ENCODE data around the gene ARHGAP8. TPM values are rescaled to one million over a fixed set of nuclear protein-coding genes. Genes with fewer than 3 reads are reported as not detected.

Gene ARHGAP8
- total and polyA plus RNA-seq, 2 experiments from 2014 or later, result 62.8 to 64.9 TPM

DNA sequence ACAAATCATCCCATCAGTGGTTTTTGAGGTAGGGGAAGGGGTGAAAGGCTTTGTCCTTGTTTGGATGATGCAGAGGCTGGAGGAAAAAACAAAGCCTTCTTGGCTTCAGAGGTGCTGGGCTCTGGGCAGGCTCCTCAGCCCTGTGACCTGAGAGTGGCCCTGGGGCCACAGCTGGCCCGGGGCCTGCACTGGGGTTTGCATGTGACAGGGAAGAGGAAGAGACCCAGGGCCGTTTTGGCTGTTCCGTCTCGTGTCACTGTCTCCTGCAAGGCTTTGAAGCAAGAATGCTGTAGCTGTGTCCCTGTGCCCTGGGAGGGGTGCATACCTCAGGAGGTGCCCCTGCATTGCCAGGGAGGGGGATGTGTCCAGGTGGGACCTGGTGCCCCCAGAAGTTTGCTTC is 12.6 kb downstream of the ARHGAP8 start (continued):
- TF ChIP-seq ZNF331 (CRISPR knock-in tag; IDR thresholded peaks at IDR 0.05; ENCODE audit: low read depth), result no peak

DNA sequence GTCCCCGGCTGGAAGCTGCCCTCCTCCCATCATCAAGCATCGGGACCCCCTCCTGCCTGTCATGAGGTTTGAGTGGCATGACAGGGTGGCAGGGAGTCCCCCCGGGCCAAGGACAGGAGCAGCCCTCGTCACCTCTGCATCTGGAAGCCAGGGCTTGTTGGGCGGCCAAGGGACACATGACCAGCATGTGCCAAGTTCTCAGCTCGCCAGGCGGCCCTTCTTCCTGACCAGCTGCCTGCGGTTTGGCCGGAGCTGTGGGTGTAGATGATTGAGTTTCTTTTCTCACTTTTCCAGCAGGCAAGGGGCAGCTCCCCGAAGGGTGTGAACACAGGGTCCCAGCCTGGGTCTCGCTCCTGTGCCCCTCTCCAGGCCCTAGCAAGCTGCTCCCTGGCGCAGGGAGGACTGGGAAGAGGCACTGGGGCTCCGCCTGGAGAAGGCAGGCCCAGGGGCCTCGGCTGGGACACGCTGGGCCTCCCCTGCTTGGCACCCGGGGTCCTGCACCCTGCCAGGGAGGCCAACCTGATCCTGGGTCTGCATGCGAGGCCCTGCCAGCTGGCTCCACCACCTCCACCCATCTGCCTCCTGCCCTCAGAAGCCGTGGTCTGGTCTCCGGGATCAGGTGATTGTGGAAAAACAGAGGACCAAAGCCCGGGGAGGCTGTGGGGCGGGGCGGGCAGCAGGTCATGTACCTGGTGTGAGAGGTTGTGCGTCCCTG is 13.4 kb downstream of the ARHGAP8 start:
- Mint-ChIP-seq H3K27me3 (ENCODE audit: insufficient read depth, low read depth, poor library complexity) (peaks cover 2% of the 10 kb centered on the region), H3K9me3 (peaks cover 11% of the 10 kb centered on the region), H3K4me3 (no peak overlapping the region), H3K4me1 (peaks cover 31% of the 10 kb centered on the region), H3K27ac (no peak overlapping the region), H3K36me3 (ENCODE audit: low read depth) (peaks cover 34% of the 10 kb centered on the region)
- peaks cover 93% of the 10 kb centered on the region for H3K79me2 ChIP-seq (replicated peaks; ENCODE audit: insufficient read depth)
- no peak overlapping the region for H3K27ac ChIP-seq (ENCODE audit: low read depth)
- H3K9me2 ChIP-seq (ENCODE audit: insufficient read depth), result no peaks in the 10 kb centered on the region
- no peaks in the 10 kb centered on the region for H3K27me3 ChIP-seq (ENCODE audit: insufficient read depth)
- peaks cover 6% of the 10 kb centered on the region; the same call in 1 of the 2 replicates for H3F3A ChIP-seq (replicated peaks; ENCODE audit: low read depth)
- H3K4me2 ChIP-seq, result no peak overlapping the region
- peaks cover 27% of the 10 kb centered on the region for H4K20me1 ChIP-seq (replicated peaks; ENCODE audit: insufficient read depth)
- no peak overlapping the region for H2AFZ ChIP-seq
- TF ChIP-seq, protein P1, sequence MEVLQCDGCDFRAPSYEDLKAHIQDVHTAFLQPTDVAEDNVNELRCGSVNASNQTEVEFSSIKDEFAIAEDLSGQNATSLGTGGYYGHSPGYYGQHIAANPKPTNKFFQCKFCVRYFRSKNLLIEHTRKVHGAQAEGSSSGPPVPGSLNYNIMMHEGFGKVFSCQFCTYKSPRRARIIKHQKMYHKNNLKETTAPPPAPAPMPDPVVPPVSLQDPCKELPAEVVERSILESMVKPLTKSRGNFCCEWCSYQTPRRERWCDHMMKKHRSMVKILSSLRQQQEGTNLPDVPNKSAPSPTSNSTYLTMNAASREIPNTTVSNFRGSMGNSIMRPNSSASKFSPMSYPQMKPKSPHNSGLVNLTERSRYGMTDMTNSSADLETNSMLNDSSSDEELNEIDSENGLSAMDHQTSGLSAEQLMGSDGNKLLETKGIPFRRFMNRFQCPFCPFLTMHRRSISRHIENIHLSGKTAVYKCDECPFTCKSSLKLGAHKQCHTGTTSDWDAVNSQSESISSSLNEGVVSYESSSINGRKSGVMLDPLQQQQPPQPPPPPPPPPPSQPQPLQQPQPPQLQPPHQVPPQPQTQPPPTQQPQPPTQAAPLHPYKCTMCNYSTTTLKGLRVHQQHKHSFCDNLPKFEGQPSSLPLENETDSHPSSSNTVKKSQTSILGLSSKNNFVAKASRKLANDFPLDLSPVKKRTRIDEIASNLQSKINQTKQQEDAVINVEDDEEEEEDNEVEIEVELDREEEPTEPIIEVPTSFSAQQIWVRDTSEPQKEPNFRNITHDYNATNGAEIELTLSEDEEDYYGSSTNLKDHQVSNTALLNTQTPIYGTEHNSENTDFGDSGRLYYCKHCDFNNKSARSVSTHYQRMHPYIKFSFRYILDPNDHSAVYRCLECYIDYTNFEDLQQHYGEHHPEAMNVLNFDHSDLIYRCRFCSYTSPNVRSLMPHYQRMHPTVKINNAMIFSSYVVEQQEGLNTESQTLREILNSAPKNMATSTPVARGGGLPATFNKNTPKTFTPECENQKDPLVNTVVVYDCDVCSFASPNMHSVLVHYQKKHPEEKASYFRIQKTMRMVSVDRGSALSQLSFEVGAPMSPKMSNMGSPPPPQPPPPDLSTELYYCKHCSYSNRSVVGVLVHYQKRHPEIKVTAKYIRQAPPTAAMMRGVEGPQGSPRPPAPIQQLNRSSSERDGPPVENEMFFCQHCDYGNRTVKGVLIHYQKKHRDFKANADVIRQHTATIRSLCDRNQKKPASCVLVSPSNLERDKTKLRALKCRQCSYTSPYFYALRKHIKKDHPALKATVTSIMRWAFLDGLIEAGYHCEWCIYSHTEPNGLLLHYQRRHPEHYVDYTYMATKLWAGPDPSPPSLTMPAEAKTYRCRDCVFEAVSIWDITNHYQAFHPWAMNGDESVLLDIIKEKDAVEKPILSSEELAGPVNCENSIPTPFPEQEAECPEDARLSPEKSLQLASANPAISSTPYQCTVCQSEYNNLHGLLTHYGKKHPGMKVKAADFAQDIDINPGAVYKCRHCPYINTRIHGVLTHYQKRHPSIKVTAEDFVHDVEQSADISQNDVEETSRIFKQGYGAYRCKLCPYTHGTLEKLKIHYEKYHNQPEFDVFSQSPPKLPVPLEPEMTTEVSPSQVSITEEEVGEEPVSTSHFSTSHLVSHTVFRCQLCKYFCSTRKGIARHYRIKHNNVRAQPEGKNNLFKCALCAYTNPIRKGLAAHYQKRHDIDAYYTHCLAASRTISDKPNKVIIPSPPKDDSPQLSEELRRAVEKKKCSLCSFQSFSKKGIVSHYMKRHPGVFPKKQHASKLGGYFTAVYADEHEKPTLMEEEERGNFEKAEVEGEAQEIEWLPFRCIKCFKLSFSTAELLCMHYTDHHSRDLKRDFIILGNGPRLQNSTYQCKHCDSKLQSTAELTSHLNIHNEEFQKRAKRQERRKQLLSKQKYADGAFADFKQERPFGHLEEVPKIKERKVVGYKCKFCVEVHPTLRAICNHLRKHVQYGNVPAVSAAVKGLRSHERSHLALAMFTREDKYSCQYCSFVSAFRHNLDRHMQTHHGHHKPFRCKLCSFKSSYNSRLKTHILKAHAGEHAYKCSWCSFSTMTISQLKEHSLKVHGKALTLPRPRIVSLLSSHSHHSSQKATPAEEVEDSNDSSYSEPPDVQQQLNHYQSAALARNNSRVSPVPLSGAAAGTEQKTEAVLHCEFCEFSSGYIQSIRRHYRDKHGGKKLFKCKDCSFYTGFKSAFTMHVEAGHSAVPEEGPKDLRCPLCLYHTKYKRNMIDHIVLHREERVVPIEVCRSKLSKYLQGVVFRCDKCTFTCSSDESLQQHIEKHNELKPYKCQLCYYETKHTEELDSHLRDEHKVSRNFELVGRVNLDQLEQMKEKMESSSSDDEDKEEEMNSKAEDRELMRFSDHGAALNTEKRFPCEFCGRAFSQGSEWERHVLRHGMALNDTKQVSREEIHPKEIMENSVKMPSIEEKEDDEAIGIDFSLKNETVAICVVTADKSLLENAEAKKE (CRISPR knock-in tag; IDR thresholded peaks at IDR 0.05), result no peak
- TF ChIP-seq JUNB (IDR thresholded peaks at IDR 0.05; ENCODE audit: unreplicated experiment) (no peak), ZNF331 (CRISPR knock-in tag; IDR thresholded peaks at IDR 0.05; ENCODE audit: low read depth) (no peak), ZNF114 (CRISPR knock-in tag; IDR thresholded peaks at IDR 0.05) (no peak), NANOG (IDR thresholded peaks at IDR 0.05; ENCODE audit: borderline replicate concordance) (no peak), STAT1 (IDR thresholded peaks at IDR 0.05; ENCODE audit: unreplicated experiment) (no peak)
- TF ChIP-seq, protein P2, sequence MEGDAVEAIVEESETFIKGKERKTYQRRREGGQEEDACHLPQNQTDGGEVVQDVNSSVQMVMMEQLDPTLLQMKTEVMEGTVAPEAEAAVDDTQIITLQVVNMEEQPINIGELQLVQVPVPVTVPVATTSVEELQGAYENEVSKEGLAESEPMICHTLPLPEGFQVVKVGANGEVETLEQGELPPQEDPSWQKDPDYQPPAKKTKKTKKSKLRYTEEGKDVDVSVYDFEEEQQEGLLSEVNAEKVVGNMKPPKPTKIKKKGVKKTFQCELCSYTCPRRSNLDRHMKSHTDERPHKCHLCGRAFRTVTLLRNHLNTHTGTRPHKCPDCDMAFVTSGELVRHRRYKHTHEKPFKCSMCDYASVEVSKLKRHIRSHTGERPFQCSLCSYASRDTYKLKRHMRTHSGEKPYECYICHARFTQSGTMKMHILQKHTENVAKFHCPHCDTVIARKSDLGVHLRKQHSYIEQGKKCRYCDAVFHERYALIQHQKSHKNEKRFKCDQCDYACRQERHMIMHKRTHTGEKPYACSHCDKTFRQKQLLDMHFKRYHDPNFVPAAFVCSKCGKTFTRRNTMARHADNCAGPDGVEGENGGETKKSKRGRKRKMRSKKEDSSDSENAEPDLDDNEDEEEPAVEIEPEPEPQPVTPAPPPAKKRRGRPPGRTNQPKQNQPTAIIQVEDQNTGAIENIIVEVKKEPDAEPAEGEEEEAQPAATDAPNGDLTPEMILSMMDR (conservative IDR thresholded peaks at IDR 0.05; ENCODE audit: low read depth in 2 of 2), result no peak
- DNase-seq (ENCODE audit: low spot score), result no peak
- no peak; the same call in 2 of the 3 replicates for ATAC-seq
- no peak overlapping the region for H3K4me3 ChIP-seq
- H3K4me1 ChIP-seq (ENCODE audit: insufficient read depth), result no peaks in the 10 kb centered on the region
- H3K36me3 ChIP-seq (ENCODE audit: insufficient read depth), result no peaks in the 10 kb centered on the region; the same call in 1 of the 2 replicates
